Diencephalon (tissue), 1 donor: ENCODE data around the gene R3HCC1L. TPM values are rescaled to one million over a fixed set of nuclear protein-coding genes. Genes with fewer than 3 reads are reported as not detected.

Source experiments
- total RNA-seq: library from RNA; depleted of rRNA; stranded (reverse); fragments of >200 nt; gene quantifications from one replicate; pipeline ENCODE4 v1.2.3, GENCODE V29; 2014

R3HCC1L gene
- 14.8 TPM for total RNA-seq

DNA sequence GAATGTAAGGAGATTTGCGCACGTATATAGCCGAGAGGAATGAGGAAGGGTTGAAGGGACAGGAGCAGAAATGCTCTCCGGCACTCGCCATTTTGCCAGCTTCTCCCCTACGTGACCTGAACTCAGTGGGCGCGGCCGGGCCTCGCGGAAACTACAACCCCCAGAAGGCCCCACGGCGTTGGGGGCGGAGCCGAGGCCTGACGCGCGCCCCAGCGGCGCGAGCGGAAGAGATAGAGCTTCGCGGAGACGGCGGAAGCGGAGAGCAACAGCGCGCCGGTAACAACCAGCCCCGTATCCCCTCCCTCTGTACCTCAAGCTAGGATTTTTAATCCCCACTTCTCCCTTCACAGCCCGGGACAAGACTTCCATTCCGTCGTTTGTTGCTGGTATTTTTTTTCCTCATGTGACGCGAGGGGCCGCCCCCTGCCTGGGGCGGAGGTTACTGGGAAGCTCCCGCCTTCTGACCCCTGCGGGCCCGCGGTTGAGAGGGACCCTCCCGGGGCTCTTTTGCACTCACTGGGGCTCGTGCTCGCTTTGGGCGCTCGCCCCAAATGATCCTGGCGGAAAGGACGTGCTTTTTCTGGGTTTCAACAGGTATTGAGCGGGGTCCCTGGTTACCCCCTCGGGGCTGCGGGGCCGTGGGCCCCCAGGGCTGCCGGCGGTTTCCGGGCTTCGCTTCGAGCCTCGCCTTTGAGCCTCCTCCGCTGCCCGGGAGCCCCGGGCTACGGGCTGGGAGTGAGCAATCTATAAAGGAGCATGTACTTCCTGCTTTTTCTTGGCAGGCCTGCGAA is at the start of gene R3HCC1L:
TSS of gene R3HCC1L (plus strand) at position 227 of the 791 bp plus-strand sequence. CDS start 73,458 bp downstream, outside the sequence.

DNA sequence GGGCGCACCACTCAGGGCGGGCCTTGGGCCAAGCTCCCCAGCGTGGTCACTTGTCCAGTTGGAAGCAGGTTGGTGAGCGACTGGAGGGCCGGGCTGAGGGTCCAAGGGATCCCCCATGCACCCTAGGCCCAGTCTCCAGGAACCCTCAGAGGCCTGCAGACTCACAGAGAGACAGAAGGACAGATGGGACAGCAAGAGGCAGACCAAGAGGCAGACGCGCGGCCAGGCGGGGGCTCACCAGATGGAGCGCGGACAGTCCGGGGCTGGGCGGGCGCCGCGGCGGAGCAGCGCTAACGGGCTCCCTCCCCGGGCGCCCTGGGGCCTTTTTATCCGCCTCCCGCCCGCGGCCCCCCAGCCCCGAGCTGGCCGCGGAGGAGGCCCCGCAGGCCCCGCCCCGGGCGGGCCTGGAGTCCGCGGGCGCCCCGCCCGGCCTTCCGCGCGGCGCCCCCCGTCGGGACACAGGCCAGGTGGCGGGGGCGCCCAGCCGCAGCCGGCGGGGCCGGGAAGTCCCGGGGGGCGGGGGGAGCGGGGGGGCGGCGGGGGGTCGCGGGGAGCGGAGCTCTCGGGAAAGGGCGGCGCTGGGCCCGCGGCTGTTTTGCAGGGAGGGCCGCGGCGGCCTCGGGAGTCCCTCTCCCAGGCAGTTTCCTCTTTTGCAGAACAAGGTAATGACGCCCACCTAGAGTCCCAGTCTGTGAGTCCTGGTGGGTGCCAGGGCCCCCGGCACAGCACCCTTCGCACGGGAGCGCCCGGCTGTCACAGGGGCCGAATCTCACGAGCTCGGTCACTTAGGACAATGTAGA is 133.6 kb downstream of the R3HCC1L start, which contains the start of gene LOXL4:
TSS of gene LOXL4 (minus strand) at position 301 of the 800 bp plus-strand sequence. CDS start 5,175 bp downstream, outside the sequence.

Other genes starting within 250 kb of the R3HCC1L start
- gene CRTAC1, start 104.0 kb upstream of the R3HCC1L start, total RNA-seq, result 55.8 TPM
- 0.46 TPM for gene LOXL4, start 133.5 kb downstream of the R3HCC1L start, total RNA-seq